Bone marrow (tissue), 2 donors: ENCODE measurements around the gene FBLN7.
A peak's percentile ranks its signal among the peaks of the same experiment; 100 is the strongest.
"Not testable (repeated sequence)": the region's sequence is repeated elsewhere in the genome, so short reads cannot be mapped to it uniquely, and the experiment has no call there.

ENCODE experiments used
- DNase-seq, 2 donors: peaks; one replicate each; lab custom pipeline; 2025; lab: John Stamatoyannopoulos, UW

Gene FBLN7

GRCh38 chr2:112138159-112139032, at the start of gene FBLN7:
FBLN7 (plus strand) TSS chr2:112138385; CDS start chr2:112138656, 271 bp downstream.
- DNase-seq: no peak

- no peak for DNase-seq
Measured at GRCh38 chr2:112089375-112089774, 48.8 kb upstream of the FBLN7 start.

GRCh38 chr2:112092286-112093041, 45.7 kb upstream of the FBLN7 start:
- DNase-seq: no peak

- no peak for DNase-seq
Measured at GRCh38 chr2:112093216-112093615, 45.0 kb upstream of the FBLN7 start.

GRCh38 chr2:112095681-112096080, 42.5 kb upstream of the FBLN7 start:
- DNase-seq: no peak

- no peak for DNase-seq
Measured at GRCh38 chr2:112096098-112096497, 42.1 kb upstream of the FBLN7 start.

GRCh38 chr2:112108178-112108832, 29.9 kb upstream of the FBLN7 start:
- DNase-seq: no peak

- DNase-seq: no peak
Measured at GRCh38 chr2:112109278-112109677, 28.9 kb upstream of the FBLN7 start.

- no peak for DNase-seq
Measured at GRCh38 chr2:112110966-112111365, 27.2 kb upstream of the FBLN7 start.

- DNase-seq: not testable (repeated sequence)
Measured at GRCh38 chr2:112113354-112113753, 24.8 kb upstream of the FBLN7 start.

GRCh38 chr2:112118148-112118547, 20.0 kb upstream of the FBLN7 start:
- no peak for DNase-seq

GRCh38 chr2:112121682-112122254, 16.4 kb upstream of the FBLN7 start:
- peak in 1 of 2 donors; percentile 48 for DNase-seq

GRCh38 chr2:112129060-112129459, 9.1 kb upstream of the FBLN7 start:
- no peak for DNase-seq

- no peak for DNase-seq
Measured at GRCh38 chr2:112133344-112133743, 4.8 kb upstream of the FBLN7 start.

GRCh38 chr2:112134120-112134519, 4.1 kb upstream of the FBLN7 start:
- DNase-seq: no peak

GRCh38 chr2:112136096-112136495, 2.1 kb upstream of the FBLN7 start:
- no peak for DNase-seq

GRCh38 chr2:112137516-112138158, 548 bp upstream of the FBLN7 start:
- DNase-seq: no peak

GRCh38 chr2:112139033-112139614, 939 bp downstream of the FBLN7 start:
- DNase-seq: not testable (repeated sequence)

GRCh38 chr2:112139661-112140204, 1.5 kb downstream of the FBLN7 start:
- not testable (repeated sequence) for DNase-seq

GRCh38 chr2:112140205-112140802, 2.1 kb downstream of the FBLN7 start:
- DNase-seq: no peak
